Measurements from ENCODE around the gene KIF13A.
"Not testable (repeated sequence)": the region's sequence is repeated elsewhere in the genome, so short reads cannot be mapped to it uniquely, and the experiment has no call there.

KIF13A gene

DNA sequence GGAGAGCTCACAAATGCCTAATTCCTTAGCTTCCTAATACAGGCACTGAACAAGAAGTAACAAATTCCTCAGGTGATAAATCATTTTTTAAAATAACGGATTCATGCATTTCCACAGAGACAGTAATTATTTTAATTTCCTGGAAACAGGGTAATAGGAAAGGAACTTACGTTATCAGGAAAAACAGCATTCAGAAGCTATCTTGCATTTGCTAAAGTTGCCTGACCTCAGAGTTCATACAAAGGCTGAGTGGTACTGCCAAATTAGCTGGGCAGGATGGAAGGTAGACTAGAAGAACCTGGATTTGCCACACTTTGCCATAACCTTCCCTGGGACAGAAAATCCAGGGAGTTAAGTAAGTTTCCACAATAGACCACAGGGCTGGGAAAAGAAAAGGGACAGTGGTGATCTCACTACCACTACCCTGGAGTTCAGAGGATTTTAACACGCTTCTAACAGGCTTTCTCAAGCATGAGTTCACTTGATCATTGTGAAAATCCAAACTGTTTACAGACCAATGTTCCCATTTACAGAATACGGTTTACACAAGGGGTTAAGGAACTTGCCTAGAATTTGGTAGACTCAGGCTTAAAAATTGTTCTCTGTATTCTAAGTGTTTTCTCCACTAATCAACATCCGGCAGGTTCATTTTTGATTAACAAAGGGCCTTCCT is 57.0 kb downstream of the KIF13A start:
- no peak for DNase-seq

GRCh38 chr6:17928514-17929430 is 58.7 kb downstream of the KIF13A start:
- DNase-seq: peak in 1 of 2 experiments; percentile 22

- no peak for DNase-seq
These were observed 59.7 kb downstream of the KIF13A start for GRCh38 chr6:17927705-17928104.

DNA sequence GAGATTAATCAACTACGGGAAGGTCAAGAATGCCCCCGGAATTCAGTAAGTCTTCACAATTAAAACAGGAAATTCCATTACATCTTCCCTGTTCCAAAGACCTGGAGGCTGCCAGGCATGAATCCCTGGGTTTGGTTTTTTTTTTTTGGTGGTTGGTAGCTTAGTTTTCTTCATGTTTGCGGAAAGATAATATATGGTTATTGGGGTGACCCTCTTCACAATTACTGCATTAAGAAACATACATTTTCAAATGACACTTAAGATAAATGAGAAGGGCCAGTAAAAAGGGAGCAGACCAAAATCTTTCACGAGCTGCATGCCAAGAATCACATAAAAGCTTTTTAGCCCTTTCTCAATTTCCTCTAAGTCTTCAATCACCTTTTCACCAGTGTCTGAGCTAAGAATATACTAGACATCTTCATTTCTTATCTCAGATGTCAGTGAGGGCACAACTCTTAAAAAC is 64.0 kb downstream of the KIF13A start:
- no peak for DNase-seq

DNA sequence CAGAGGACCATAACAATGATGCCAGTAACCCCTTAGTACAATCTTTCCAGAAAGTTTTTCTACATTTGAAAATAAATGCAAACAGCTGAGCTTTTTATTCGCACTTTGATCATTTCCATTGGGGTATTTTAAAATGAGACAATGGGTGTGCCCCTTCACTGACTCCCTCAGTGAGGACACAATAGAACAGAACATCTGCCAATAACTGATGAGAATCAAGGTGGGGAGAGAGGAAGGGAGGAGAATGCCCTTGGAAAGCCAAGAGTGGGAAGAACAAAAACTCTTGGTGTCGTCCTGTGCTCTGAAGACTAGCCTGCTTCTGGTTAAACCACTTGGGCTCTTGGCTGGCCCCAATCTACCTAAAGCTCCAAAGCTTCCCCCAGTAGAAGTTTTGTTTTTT is 66.0 kb downstream of the KIF13A start:
- no peak for DNase-seq

- DNase-seq: no peak
These were observed 67.9 kb downstream of the KIF13A start for GRCh38 chr6:17919496-17919895.

- no peak for DNase-seq
These were observed 69.3 kb downstream of the KIF13A start for GRCh38 chr6:17917837-17918763.

DNA sequence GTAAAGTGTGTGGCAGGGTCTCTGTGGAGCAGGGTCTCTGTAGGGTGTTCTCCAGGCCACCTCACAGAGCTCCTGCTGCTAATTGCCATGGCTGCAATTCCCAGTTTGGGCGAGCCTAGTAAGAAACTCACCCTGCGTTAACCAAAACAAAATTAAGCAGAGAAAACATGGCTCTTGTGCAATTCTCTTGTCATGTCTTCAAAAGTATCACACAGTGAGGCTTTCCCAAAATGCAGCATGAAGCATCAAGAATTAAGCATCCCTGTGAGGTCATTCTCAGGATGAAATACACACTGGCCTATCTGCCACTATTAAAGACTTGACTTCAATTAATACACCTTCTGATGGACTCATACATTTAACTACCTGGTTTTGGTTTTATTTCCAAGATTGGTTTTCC is 72.8 kb downstream of the KIF13A start:
- DNase-seq: no peak

GRCh38 chr6:17912521-17912920 is 74.9 kb downstream of the KIF13A start:
- no peak for DNase-seq

DNA sequence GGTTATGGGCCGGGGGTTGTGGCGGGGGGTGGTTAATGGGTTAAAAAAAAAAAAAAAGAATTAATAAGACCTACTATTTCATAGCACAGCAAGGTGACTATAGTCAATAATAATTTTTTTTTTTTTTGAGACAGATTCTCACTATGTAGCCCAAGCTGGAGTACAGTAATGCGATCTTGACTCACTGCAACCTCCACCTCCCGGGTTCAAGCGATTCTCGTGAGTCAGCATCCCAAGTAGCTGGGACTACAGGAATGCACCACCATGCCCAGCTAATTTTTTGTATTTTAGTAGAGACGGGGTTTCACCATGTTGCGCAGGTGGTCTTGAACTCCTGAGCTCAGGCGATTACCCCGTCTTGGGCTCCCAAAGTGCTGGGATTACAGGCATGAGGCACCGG is 75.8 kb downstream of the KIF13A start:
- DNase-seq: not testable (repeated sequence)

DNA sequence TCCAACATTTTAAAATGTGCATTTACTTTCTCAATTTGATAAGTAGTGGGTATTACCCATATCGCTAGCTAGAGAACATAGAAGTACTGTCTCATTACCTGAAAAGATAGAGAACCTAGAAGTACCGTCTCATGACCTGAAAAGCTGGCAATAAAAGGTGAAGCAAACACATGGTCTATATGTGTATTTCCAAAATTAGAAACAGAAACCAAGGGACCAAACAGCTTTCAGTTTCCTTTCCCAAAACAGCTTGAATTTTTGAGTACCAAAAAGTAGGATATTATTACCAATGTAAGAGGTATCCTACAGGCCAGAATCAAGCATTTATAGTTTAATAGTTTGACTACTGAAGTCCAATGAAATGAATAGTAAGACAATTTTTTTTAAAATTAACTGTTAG is 77.2 kb downstream of the KIF13A start:
- no peak for DNase-seq

DNA sequence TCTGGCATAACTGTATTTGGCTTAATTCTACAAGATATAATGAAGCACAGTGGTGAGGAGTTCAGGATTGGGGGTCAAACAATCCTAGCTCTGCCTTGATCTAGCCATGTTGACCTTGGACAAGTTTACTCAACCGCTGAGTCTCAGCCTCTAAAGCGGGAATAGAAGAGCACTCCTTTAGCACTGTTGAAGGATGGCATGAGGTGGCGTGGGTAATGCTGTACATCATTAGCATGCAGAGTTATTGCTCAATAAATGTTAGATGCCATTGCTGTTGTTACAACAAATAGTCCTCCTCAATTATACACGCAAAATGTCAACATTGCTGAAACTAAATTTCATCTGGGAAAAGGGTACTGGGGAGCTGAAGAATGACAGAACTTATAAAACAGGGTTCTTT is 78.6 kb downstream of the KIF13A start:
- DNase-seq: no peak

- DNase-seq: peak; percentile 79 to 90
These were observed 79.8 kb downstream of the KIF13A start for GRCh38 chr6:17907406-17908229.

DNA sequence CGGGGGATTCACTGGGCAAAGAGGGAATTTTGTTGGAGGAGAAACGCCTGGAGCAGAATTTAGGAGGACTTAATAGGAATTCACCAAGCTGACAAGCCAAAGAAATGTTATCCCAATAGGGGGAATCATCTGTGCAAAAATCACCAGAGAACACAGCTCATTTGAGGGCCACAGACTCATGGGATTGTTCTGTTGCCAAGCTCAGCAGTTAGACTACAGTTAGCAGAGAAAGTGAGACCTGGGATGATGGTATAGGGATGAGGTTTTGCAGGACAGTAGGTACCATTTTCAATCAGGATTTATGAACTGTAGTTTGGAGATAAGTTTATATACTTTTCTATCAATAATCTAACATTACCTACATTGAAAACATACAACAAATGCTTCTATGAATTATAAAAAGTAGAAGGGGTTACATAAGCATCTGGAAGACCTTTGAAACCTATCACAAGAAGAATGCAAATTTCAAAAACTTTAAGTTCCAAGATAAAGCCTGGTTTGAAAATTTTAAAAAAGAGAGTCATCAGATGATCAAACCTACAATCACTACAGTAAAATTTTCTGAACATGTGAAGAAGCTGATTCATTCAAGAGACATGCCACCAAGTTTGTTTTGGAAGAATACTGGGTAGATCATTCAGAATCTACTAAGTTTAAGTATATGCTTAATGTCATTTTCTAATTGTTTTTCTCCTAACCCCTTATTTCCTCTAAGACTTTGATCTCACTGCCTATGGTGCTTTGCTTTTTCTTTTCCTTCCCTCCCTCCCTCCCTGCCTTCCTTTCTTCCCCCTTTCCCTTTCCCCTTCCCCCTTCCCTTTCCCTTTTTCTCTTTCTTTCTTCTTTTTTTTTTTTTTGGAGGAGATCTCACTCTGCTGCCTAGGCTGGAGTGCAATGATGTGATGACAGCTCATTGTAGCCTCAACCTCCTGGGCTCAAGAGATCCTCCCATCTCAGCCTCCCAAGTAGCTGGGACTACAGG is 81.5 kb downstream of the KIF13A start:
- peak in 1 of 2 experiments; percentile 40 for DNase-seq

GRCh38 chr6:17904491-17905120 is 82.8 kb downstream of the KIF13A start:
- no peak for DNase-seq

DNA sequence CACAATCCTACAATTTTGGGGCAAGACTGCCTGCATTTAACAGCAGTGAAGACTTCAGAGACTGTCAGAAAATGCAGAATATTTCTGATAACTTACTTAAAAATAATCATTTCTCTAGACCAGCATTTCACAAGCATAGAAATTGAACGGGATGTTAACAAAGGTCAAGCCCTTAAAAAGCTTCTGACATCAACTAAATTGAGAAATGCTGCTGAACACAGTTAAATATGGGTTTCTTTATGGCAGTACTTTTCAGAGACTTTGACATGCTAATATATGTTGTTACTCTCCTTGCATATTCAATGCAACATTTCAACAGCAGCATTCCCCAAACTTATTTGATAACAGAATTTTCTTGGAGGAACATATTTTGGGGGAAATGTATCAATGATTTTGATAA is 84.5 kb downstream of the KIF13A start:
- DNase-seq: no peak

DNA sequence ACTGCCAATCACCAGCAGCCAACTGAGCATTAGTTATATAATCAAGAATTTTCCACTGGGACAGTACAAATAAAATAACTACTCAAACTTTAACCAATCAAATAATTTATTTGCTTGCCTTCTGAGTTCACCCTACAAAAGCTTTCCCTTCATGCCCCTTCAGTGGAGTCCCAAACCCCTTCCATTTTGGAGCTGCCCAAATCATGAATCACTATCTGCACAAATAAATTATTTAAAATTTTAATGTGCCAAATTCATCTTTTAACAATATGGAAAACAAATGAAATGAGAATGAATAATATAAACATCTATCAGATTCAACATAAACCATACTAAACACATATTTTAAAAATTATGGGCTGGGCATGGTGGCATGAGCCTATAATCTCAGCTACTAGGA is 85.9 kb downstream of the KIF13A start:
- DNase-seq: no peak

DNA sequence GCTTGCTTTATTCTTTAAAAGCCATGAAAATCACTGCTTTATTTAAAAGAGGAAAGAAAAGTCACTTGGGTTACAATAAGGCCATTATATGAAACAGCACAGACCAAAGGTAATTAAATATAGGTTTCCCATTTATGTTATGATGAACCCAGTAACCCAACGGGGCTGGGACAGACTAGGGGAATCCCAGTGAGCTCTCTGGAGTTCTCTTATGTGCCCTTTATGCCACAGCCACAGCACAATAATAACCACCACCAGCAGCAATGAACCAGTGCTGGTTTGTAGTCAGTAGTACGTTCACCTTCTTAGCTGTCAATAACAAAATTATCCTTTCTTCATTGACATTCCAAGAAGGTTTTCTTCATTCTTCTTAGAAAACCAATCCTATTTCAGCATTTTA is 87.4 kb downstream of the KIF13A start:
- DNase-seq: no peak

DNA sequence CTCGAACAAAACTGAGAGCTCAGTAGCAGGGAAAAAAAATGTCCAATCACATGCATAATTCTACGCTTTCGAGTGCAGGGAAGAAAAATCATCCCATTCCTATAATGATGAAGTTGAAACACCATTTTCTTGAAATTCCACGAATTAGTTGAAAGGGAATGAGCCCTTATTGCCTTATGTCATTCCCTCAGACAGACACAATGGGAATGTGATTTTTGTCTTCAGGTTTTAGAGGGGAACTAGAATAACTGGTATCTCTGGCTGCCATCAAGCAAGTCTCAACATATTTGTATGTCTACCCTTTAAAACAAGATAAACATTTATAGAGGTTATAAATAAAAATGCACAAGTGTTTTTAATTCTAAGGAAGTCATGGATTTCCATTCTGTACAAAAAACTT is 87.9 kb downstream of the KIF13A start:
- no peak for DNase-seq

DNA sequence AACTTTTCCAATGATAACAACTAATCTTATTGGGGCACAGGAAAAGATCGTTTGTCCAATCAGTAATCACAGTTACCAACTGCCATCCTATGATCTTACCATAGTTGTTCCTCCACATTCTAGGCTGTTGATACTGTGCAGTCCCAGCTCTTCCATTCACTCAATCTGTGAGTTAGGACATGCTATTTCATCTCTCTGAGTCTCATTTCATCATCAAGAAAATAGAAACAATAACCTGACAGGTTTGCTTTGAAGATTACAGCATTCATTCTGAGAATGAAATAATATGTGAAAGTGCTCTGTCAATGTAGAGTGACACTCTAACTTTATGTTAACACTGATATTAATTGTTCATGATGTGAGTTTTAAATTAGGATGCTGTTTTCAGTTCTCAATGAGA is 89.8 kb downstream of the KIF13A start:
- DNase-seq: no peak

Data from SW 1271 (cell line).